NCI-H345 treated with DMSO at 0.1 percent for 48 hours (cell line): Measurements from ENCODE around the gene SKIDA1.

Experiments used
- DNase-seq: peaks from one replicate; lab custom pipeline; 2025; ENCODE audit not compliant: unreplicated experiment; lab: John Stamatoyannopoulos, UW

SKIDA1 gene

DNA sequence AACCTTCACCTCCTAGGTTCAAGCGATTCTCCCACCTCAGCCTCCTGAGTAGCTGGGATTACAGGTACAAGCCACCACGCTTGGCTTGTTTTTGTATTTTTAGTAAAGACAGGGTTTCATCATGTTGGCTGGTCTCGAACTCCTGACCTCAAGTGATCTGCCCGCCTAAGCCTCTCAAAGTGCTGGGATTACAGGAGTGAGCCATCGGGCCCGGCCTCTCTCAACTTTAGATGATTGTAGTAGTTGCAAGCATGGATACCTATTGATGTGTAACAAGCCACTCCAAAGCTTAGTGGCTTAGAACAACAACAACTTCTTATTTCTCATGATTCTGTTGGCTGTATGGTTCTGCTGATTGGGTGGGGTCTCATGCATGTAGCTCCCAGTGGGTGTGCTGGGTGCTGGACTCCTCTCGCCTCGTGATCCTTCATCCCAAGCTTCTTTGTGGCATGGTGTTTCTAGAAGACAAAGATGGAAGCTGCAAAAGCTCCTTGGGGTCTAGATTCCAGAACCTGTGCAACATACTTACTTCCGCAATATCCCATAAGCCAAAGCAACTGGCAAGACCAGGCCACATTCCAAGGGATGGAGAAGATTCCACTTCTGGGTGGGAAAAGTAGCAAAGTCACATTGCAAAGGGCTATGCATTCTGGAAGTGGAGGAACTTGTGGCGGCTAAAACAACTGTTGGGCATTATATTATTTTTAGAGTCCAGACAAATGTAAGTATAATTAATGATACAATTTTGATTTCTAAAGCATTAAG, 37.9 kb downstream of the SKIDA1 start:
- no peak for DNase-seq

DNA sequence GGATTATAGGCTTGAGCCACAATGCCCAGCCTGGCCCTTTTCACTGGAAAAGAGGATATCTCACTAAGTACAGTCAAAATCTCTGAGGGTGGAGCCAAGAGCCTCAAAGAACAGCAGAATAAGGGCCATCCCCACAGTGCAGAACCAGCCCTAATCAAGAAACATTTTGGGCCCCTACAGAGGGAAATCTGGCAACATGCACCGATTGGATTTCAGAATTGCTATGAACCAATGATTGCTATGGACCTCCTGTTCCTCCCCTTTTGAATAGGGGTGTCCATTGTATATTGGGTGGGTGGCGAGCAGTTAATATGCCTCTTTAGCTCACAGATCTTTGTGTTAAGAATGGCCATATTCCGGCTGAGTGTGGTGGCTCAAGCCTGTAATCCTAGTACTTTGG, 42.7 kb downstream of the SKIDA1 start:
- no peak for DNase-seq

DNA sequence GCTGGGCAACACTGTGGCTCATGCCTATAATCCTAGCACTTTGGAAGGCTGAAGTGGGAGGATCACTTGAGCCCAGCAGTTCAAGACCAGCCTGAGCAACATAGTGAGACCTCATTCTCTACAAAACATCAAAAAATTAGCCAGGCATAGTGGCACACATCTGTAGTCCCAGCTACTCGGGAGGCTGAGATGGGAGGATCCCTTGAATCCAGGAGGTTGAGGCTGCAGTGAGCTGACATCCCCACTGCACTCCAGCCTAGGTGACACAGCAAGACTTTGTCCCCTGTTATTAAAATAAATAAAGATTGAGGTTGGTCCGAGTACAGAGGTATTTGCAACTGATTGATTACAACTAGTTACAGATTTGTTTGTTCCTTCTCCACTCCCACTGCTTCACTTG, 44.1 kb downstream of the SKIDA1 start:
- no peak for DNase-seq

DNA sequence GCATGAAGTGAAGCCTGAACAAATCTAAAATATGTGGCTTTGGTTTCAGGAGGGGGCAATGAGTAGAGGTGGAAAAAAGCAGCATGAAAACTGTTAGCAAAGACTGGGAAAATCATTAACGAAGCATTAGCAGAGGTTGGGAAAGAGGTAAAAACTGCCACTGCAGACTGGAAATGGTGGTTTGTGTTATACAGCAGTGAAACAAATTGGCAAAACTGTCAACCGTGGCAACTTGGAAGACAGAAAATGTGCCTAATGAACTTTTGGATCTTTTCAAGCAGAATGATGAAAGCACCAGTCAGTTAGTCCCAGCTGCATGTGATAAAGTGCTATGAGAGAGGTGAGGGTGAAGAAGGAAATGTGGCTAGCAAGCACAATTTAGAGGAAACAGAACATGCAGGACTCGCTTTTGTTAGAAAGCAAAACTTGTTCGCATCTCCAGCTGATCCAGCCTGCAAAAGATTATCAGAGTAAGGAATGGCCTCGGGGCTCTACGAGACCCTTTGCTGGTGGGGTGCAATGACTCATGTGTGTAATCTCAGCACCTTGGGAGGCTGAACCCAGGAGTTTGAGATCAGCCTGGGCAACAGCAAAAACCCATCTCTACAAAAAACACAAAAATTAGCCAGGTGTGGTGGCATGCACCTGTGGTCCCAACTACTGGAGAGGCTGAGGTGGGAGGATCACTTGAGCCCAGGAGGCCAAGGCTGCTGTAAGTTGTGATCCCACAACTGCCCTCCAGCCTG, 45.7 kb downstream of the SKIDA1 start:
- DNase-seq, result no peak

DNA sequence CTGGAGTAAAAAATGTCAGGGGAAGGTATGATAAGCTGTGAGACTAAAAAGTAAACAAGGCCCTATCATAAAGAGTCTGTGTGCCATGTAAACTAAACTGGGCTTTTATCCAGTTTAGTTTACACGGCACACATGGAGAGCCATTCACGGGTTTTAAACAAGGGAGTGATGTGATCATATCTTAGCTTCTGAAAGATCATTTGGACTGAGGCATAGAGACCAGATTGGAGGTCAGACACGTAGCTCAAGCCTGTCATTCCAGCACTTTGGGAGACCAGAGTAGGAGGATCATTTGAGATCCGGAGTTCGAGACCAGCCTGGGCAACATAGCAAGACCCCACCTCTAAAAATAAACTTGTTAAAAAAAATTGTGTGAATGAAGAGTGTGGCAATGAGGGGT, 50.1 kb downstream of the SKIDA1 start:
- no peak for DNase-seq

DNA sequence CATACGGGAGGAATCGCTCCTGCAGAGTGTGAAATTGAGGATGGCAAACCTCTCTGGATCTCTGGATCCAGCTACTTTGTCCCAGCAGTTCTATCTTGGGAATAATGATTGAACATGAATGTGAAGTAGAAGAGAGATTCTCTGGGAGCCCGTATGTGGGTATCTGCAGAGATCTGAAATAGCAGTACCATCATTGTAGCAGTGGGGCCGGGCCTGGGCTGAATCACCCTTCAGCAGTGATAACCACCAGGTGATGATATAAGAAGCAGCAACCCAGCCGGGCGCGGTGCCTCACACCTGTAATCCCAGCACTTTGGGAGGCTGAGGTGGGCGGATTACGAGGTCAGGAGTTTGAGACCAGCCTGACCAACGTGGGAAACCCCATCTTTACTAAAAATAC, 51.9 kb downstream of the SKIDA1 start:
- DNase-seq, result no peak

DNA sequence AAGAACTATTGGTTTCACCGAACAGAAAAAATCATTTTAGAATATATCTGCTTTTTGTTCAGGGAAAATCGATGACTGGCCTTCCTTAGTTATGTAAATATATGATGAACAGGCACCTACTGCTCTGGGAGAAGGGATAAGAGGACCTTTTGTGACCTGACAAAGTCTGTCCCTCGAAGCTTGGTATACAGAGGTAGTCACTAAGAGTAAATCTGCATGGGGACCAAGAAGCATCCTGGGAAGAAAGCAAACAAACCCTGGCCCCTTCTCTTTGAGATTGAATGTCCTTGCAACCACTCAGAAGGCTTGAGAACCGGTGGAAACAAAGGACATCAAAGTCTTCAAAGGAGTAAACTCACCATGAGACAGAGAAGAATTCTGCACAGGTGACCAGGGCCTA, 52.3 kb downstream of the SKIDA1 start:
- no peak for DNase-seq

DNA sequence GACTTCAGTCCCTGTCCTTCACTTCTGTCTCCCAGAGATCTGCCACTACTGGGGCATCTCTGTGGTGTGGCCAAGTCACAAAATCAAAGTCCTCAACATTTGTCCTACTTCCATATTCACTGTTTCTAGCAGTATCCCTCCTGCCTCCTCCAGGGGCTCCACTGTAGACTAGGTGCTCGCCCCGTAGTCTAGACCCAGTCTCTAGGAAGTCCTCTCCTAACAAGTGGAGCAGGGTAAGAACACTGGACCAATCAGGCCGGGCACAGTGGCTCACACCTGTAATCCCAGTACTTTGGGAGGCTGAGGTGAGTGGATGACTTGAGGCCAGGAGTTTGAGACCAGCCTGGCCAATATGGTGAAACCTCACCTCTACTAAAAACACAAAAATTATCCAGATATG, 57.4 kb downstream of the SKIDA1 start:
- DNase-seq, result no peak

DNA sequence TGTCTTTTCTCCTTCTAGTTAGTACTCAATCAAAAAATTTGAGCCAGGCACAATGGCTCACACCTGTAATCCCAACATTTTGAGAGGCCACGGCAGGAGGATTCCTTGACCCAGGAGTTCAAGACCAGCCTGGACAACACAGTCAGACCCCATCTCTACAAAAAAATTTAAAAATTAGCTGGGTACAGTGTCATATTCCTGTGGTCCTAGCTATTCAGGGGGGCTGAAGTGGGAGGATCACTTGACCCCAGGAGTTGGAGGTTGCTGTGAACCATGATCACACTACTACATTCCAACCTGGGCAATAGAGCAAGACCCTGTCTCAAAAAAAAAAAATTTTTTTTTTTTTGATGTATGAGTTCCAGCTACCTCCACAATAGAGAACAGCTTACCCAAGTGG, 57.8 kb downstream of the SKIDA1 start:
- no peak for DNase-seq

DNA sequence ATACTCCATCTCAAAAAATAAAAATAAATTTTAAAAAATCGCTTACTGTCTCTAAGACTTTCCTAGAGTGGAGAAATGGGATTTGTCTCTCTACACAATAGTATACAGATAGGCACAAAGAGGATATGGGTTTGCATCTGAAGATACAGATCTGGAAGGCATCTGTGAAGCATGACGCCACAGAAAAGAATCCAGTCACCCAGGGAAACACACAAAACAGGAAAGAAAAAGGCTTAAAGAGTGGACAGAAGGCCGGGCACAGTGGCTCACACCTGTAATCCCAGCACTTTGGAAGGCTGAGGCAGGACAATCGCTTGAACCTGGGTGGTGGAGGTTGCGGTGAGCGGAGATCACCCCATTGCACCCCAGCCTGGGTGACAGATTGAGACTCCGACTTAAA, 61.3 kb downstream of the SKIDA1 start:
- DNase-seq, result no peak
